ENCODE results near the gene FSTL4.

Gene FSTL4

DNA sequence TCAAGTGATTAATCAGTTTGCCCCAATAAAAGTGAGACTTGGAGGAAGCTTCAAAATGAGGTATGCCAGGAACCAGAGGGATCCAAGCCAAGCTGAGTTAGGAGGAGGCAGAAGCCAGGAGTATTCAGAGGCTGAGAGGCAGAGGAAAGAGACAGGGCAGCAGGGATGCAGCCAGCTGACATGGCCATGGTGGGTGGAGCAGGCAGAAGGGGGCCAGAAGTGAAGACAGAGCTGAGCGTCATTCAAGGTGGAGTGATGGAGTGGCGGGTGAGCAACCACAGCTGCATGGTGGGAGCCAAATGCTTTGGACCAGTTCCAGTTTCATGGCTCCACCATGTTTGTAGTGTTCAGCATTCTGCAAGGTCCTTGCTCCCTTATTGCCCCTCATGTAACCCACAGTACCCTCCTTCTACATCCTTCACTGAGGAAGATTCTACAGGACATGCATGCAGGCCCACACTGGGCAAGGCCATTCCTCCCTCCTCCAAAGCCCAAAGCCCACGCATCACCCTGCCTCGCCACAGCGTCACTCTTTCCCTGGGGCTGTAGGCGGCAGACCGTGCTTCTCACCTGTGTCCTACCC is 100.6 kb downstream of the FSTL4 start:
- DNase-seq = no peak

DNA sequence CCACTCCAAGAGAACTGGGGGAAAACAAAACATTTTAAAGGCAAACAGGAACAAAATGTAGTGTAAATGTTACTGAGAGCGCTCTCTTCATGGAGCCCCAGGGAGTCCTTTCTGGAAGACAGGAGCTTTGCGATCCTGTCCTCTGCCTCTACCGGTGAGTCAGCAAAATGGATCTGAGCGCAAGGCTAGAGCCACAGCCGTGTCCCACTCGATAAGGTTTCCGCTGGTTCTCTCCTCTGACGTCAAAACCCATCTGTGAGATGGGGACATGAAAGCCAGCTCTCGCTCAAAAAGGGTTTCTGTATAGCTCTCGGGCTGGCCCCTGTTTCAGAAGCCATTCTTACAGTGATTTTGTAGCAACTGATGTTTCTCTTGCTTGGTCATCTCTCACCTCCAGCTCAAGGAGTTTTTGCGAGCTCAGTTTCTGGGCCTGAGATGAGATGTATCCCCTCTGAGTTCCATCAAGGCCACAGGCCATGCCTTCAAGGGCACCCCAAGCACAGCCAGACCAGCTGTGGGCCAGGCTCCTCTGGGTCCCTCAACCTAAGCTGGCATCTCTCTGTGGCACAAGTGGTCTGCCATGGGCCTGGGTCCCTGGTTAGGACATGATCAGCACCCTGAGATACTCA is 101.6 kb downstream of the FSTL4 start:
- no peak for DNase-seq

DNA sequence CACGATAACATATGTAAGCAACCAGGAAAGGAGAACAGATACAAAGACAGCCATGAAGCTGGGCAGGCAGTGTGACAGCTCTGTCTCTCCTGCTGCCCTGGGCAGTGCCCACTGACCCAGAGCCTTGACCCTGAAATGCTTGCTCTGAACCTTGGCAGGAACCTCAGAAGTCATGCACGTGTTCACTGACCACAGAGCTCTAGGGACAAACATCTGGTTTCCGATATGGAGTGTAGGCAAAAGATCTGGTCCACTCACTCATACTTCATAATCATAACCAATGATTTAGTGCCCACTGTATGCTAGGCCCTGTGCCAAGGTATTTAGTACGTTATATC is 102.6 kb downstream of the FSTL4 start:
- DNase-seq = no peak

DNA sequence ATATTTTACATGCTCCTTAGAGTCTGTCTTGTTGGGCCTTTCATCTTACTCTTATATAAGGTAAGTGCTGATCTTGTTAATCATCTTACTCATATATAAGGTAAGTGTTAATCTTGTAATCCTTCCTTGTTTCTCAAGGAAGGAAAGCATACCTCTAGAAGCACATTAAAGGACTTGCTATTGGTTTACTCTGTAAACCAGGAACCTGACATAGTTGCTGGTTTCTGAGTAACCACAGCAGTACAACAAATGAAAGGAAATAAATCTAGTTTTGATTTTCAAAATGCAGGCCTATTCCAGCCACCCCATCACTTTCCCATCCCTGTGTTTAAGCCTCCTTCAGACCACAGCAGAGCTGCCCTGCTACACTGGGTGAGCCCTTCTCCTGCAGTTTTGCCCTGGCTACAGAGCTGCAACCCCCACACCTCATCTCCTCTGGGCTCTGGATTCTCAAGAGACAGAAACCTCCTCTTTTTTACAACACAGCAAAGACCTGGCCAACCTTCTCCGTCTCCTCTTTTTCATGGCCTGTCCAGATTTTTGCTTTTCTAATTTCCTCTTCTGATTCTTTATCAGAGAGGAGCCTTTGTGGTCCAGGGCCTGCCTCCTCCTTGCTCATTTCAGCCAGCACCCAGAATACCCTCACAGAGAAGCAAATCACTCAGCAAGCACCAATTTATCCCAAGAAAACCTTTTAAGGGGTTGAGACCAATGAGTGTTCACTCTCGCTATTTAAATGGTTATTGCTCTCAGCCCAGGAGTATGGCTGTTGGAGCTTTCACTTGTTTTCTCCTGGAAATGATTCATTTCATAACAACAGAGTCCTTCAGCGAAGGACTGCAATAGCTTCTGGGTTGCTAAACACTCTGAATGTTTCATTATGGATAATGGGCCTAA is 103.2 kb downstream of the FSTL4 start:
- DNase-seq = no peak

DNA sequence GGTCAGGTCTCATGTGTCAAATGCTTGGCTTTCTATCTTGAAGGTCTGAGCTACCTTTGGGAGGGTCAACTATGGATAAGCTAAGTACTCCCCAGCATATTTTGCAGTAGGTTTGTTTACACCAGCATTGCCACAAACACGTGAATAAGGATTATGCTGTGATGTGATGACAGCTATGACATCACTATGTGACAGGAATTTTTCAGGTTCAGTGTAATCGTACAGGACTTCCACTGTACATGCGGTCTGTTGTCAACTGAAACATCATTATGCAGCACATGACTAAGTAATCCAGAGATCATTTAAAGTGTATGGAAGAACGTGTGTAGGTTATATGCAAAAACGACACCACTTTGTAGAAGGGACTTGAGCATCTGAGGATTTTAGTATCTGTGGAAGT is 104.0 kb downstream of the FSTL4 start:
- DNase-seq = no peak

DNA sequence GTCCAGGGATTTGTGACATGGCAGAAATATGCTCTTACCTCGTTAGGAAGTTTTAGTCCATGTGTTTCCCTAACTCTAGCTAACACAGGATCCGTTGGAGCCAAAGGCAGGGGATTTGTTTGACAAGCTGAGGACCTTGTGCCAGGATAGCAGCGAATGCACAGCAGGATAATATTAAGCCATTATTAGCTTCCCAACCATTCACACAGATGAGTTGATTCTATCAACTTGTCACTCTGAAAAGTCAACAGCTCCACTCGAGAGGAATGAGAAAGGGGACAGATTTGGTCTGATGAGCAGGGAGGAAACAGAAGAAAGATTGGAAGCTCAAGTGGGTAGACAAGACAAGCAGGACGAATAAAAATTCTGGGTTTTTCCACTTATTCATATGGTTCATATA is 106.2 kb downstream of the FSTL4 start:
- no peak for DNase-seq

DNA sequence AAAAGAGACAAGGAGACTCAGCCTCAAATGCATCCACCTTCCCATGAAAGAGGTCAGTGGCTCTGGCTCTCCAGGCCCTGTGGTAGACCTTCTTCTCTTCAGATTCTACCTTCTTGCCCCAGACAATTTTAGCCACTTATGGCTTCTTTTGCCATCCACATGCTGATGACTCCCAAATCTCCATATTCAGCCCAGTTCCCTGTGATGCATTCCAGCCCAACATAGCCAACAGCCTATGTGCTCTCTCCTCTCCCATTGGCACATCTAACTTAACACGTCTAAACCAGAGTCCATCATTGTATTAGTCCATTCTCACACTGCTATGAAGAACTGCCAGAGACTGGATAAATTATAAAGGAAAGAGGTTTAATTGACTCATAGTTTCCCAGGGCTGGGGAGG is 108.8 kb downstream of the FSTL4 start:
- no peak for DNase-seq

DNA sequence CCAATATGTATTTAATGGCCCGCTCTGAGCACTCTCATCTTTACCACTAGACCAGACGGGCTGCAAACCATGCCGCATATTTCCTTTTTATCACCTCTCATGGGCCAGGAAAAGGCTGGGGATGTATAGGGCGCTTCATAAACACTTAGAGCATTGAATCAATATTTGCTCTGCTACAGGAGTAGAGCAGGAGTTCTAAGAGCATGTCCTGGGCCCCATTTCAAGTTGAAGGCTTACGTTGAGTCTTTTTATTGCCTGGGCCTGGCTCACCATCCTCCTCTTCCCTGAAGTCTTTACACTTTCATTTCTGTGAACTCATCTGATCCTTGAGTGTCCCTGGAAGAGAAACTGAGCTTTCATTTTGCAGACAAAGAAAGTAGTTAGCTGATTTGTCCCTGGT is 112.4 kb downstream of the FSTL4 start:
- DNase-seq = no peak

DNA sequence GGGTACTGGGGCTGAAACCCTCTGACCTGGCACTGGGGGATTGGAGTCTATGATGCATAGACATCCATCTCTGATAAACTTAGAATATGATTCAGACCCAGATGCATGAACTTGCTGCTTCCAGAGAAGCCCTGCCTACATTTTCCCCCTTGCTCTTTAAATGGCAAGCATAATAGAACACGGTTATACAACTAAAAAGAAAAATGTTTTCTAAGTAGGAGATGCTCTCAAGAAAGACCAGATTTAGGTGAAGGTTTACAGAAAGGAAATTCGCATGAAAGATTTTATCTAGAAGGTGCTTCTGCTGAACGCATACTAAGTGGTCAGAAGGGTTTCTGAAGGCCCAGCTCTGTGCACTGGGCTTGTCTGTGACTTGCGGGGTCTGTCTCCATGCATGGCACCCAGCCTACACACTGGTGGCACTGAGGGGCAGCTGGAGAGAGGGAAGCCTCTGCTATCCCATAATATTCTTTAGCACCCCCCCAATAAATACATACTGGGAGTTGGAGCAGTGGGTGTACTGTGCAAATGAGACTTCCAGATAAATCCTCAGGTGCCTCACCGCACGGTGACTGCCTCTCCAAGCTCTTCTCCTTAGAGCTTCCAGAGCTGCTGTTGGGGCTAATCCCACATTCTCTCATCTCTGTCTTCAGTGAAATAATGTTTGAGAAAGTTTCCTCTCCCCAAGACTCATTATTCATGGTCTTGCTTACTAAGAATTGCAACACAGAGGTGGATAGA is 114.6 kb downstream of the FSTL4 start:
- DNase-seq = no peak

DNA sequence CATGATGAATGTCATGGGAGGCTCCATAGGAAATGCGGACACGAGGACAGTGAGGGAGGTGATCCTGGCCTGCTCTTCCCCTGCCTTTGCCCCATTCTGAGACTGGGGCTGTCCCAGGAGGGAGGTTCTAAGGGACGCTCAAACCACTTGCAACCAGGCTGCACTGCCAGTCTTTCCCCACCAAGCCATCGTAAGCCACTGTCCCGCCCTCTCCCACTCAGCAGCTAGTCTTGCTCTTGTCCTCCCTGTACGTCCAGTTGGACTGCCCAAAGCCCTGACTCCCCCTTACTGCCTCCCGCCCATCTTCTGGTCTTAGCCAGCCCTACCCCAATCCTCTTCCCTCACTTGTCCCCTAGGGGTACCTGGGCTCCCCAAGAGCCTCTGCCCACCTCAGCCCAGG is 115.7 kb downstream of the FSTL4 start:
- DNase-seq = no peak

DNA sequence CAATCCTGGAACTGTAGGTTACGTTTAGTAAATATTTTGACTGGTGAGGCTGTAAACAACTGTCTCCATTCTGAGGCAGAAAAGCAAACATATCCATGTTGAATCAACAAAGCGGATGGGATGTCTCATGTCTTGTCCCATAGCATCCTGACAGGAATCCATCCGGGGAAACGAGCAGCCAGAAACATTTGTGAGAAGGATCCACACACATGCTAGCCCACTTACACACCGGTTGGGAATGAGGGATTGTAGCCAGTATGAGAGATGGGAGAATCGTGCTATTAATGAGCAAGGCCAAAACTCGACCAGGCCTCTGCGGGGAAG is 117.5 kb downstream of the FSTL4 start:
- DNase-seq = no peak

DNA sequence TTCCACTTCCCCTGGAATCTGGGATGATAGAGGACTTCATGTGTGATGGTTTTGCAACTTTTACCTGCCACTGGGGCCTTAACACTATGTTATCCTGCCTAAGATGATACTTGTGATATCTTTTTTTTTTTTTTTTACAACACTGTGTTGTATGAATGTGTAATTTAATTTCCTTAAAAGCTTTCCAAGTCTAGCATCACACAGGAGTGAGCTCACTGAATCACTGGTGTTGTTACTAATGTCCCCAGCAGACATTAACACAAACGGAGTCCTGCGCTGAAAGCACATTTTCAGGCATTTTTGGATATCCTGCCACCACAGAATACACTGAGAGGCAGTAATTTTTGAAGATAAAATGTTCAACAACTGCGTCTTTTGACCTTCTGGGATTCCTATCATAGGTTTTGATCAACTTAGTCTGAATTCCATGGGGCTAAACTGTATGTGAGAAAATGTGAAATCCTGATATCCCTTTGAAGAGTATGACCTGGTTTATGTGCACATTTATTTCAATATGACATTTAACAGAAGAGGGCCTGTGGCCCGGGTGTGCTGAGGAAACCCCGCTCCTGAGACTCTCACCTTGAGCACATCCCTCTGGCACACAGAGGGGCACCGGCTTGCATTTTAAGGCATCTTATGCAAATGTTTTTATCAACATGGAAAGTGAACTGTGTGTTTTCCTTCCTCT is 118.0 kb downstream of the FSTL4 start:
- no peak for DNase-seq

DNA sequence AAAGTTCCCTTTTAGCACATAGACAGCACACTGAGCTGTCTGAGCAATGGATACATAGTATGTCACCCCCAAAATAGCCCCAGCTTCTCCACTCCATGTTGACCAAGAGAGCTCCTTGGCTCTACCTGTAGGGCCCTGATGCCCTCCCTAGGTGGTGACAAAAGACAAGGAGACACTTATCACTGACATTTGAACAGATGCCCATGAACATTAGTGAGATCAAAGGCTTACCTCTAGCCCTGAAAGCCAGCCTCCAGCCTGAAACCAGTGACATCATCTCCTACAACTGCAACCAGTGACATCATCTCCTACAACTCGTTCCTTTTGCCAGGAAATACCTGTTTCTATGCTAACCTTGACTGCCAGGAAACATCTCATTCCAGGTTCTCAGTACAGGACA is 122.7 kb downstream of the FSTL4 start:
- no peak for DNase-seq

DNA sequence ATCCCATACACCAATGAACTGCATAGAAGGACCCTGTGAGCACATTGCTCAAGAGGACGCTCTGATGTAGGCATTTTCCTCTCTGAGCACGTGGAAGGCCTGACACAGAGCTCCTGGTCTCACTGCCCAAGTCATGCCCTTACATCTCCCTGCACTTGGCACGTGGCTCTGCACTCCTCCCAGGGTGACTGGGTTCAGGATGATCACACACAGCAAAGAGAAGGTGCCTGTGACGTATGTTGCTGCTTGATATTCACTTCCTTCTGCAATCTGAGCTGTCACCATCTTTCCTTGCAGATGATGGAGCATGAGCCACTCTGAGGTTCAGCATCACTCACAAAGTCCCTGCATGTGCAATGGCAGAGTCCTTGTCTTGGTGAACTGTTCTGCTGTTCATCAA is 125.2 kb downstream of the FSTL4 start:
- DNase-seq = no peak

DNA sequence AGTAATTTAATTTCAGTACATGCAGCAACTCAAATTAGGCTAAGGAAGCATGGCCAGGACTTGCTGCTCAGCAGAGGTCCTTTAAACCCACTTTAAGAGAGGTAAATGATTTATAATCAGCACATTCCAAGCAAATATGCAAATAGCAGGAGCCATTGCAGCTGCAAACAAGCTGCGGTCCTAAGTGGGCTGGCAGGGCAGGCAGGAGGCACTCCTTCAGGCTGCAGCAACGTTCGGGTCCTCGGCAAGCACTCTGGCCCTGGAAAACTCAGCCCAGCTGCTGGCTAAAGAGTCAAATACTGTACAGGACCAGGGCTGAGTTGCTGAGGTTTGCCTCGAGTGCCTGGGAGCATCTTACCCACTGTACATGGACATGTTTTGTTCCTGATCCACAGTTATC is 126.9 kb downstream of the FSTL4 start:
- no peak for DNase-seq

DNA sequence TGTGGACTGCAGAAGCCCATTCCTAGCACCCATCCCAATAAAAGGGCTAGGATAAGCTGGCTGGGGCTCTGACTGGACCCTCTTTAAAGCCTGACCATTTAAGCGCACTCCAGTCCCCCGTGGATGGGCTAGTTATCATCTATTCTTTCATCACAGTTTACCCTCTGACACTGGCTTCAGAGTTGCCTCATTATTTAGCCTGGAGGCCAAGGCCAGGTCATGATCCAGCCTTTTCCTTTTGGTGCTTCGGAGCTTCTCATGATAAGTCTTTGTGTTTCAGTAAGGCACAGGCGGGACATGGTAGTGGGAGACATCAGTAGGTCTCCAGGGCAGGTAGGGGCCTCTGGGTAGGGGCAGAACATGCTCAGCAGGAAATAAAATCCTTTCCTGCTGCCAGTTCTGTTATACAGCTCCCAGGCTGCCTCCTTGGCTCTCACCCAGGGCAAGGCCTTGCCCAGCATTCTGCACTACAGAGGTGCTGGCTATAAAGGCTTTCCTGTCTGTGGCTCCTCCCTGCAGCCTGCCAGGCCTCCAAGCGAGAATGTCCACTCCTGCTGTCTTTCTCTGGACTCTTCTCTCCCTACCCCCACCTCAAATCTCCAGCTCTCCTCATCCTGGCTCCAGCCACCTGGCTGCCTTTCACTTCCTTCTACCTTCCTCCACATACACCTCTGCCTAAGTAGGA is 128.8 kb downstream of the FSTL4 start:
- DNase-seq = no peak

DNA sequence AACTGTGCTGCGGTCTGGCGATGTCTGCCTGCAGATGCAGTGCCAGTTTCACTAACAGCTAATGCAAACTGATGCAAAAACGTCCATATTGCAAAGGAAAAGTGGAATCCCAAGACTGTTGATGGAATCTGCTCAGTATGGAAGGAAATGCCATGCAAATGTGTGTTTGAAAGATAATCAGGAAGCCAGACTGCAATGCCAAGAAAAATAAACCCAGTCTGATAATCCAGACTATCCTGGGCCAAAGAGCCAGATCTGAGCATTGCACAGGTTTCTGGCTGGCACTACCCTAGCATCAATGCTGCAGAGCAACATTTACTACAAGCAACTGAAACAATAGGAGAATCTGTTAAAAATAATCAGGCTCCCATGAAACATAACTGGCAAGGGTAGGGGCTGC is 130.3 kb downstream of the FSTL4 start:
- DNase-seq = no peak

DNA sequence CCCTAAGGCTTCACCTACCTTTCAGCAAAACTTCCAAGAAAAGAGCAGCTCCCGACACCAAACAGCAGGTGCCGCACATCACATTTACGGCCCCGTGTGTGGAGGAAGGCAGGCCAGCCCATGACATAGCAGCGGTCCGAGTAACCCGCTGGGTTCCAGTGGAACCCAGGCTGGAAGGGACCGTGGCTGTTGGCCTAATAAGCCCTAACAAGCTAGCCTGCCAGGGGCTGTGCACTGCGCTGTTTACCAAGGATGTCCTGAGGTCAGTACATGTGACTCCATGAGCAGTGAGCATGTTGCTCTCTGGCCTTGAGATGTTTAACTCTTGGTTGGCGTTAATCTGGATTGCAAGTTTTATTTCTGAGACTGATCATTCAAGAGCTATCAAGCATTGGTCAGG is 131.5 kb downstream of the FSTL4 start:
- no peak for DNase-seq

DNA sequence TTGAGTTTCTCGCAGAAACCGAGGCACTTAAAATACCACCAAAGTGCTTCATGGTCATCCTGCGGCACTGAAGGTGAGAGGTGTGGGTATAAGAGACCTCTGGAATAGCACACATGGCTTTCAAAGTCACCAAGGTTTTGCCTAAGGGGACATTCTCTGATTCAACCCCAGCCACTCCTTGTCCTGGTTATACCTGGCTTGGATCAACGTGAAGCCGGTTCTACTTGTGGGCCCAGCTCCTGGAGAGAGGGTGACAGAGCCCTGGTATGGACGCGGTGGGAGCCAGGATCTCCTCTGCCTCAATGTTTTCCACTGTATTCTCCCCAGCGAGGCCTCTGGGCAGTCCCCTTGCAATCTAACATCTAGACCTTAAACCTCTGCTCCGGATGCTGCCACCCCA is 132.0 kb downstream of the FSTL4 start:
- no peak for DNase-seq

DNA sequence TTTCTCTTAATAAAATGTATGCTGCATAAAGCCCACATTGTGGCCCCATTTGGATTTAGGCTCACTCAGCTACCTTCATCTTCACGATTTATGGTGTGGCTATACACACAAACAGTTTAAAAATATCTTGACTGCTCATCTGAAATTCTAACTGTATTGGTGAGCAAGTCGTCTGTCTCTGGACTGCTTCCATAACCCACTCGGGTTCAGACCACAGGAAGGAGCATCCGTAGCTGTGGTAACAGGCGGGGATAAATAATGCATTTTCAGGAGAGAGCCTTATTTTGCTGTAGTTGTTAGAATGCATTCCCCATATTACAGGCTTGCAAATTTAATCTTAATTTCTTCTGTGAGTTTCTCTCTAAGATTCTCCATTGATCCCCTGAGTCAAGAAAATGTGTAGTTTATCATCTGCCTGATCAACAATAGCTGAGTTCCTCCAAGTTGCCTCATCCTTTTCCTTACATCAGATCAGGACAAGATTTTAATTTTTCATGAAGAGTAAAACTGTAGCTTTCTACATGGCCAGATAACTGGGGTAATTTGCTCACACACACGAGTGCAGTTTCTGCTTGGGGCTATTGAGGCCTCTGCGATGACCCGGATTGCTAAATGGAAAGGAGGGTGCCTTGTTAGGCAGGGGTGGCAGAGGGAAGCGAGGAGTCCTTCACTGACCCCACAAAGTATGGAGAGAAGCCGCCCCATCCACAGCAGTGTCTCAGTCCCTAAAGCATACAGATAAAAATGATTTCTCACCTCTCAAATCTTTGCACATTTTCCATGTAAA is 133.9 kb downstream of the FSTL4 start:
- DNase-seq = no peak

DNA sequence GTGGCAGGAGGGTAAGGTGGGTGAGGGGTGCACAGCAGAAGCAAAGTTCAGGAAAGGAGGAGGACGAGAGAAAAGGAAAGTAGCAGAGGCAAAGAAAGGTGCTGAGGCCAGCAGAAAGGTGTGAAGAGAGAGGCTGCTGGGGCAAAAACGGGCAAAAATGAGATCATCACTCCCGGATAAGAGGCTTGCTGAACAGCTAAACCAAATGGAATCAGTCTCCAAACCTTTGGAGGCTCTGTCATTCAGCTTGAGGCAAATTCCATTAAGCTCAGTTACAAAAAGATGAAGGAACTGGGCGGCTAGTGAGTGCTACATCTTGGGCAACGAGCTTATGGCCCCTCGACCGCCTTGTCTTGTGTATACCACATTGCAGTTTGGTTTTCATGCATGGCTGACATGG is 136.4 kb downstream of the FSTL4 start:
- DNase-seq = no peak
